Measurements from ENCODE around the gene NRK.
"Not testable (repeated sequence)": the region's sequence is repeated elsewhere in the genome, so short reads cannot be mapped to it uniquely, and the experiment has no call there.

The NRK gene

DNA sequence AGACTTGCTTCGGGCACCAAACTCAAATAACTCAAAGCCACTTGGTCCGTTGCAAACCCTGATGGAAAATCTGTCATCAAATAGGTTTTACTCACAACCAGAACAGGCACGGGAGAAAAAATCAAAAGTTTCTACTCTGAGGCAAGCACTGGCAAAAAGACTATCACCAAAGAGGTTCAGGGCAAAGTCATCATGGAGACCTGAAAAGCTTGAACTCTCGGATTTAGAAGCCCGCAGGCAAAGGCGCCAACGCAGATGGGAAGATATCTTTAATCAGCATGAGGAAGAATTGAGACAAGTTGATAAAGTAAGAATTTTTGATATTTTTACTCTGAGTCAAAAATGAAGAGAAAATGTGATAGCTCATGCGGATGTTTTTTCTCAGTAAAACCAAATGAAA, 87.2 kb downstream of the NRK start:
- DNase-seq, result no peak

DNA sequence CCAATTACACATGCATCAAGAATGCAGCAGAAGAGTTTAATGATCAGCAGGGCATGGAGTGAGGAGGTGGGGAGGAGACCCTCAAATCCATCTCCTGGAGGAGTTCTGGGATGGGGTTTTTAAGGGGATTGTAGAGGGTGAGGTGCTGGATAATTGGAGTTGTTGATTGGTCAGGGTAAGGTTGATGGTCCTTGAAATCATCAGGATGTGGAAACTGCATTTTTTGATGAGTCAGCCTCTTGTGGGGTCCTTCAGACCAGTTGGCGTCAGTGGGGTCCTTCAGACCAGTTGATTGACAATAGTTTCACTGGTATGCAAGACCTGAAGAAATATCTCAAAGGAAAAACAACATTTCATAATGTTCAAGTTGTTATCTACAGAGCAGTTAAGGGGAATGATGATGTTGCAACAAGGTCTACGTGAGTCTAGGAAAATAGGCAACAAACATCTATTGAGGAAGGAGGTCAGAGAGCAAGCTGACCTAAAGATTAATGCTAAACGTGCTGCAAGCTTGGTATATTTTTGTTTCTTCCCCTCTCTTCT, 88.3 kb downstream of the NRK start:
- no peak for DNase-seq

DNA sequence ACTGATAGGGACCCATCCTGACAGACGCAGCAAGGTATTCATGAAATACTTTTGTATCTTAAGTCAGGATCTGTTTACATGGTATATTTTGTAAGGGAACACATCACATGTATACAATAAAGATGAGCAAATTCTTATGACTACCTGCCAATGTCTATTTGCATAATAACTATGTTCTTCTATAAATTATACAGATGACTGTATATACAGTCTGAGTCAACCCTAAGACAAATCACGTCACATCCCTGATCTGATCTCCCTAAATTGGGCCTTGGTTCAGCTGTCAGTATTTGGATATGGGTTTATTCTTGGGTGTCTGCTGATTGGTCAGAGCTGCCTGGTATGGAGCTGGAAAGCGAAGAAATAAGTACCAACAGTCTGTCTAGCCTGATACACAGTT, 122.9 kb downstream of the NRK start:
- no peak for DNase-seq

DNA sequence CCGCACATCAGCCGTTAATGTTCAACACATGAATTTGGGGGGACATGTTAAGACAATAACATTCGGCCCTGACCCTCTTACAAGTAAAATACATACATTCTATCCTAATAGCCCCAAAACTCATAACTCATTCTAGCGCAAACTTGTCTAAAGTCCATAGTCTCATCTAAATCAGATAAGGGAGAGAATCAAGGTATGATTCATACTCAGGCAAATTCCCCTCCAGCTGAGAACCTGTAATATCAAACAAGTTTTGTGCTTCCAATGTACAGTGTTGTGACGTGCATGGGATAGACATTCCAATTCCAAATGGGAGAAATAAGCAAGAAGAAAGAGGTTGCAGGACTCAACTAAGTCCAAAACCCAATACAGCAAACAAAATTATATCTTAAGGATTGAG, 147.1 kb downstream of the NRK start:
- no peak for DNase-seq

DNA sequence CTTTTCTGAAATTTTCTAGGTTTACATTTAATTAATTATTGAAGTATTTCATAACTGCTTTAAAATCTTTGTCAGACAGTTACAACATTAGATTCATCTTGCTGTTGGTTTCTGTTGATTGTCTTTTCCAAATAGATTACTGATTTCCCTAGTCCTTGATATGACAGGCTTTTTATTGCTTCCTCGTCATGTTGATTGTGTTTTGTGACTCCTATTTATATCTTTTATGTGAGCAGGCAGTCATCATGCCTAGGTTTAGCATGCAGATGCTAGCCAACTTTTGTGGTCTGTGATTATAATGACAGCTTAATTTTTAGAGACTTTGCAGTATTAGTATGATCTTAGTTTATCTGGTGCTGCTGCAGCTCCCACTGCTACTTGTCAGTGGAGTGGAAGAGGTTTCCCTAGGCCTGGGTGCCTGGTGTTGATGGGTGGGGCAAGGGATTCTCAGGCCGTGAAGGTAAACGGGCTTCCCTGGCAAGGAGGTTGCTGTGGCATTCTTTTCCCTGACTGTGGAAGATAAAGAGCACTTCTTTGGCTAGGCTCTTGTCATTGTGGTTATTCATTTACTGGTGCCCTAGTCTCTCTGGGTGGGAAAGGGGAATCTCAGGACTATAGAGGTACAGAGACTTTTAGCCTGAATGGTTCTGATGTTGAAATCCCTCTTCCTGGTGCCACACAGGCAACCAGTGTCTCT, 150.5 kb downstream of the NRK start:
- no peak for DNase-seq

DNA sequence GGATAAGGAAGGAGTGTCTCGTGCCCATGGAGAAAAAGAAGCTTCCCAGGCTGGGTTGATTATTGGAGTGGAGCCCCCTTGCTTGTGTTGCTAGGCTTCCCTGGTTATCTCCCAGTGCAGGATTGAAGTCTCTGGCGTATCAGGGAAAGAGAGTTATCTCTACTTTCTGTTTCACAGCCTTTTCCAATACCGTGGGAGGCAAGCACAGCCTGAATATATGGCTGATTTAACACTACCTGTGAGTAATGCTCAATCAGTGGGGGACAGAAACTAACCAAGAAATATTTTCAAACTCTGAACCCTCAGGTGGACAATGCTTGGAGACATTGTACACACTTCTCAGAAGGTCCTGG, 151.0 kb downstream of the NRK start:
- no peak for DNase-seq

DNA sequence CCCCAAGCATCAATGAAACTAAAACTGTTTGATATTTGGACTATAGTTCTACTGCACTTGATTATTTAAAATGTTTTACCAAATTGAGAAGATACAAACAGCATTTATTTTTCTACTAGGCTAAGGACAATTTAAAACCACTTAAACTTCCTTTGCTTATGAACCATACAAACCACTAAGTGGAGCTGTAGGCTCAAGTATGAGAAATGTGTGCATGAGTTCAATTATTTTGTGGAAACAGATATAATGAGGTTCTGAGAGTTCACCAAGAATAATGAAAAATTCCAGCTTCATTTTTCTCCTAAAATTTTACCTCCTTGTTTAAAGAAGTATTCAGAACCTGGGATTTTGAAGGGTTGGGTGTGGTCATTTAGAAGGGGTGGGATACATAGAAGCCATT, 153.0 kb downstream of the NRK start:
- DNase-seq, result no peak

DNA sequence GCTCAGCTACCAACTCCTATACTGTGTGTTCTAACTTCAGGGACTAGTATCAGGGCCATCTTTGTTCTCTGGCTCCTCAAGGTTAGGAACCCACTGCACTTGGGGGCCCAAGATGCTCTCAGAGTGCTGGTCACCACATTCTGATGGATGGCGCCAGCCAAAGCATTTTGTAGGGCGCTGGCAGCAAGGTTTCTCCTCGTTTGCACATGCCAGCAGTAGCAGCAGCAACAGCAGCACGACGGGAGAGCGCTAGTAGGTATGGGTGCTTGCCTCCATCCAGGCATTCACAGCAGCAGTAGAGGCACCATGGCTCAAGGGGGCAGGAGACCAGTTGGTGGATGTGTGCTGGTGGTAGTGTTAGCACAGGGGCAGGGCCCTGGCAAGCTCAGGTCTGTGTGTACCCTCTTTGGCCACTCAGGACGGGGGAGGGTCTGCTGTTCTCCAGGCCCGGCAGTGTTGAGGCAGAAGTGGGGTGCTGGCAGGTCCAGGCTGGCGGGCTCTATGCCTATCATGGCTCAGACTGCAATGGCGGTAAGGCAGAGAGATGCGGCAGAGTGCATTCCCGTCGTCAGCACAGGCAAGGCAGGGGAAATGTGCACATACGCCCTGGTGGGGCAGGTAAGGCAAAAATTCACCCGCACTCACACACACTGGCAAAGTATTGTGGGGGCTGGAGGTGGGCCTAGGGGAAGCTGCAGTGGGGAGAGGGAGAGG, 159.6 kb downstream of the NRK start:
- DNase-seq, result no peak

DNA sequence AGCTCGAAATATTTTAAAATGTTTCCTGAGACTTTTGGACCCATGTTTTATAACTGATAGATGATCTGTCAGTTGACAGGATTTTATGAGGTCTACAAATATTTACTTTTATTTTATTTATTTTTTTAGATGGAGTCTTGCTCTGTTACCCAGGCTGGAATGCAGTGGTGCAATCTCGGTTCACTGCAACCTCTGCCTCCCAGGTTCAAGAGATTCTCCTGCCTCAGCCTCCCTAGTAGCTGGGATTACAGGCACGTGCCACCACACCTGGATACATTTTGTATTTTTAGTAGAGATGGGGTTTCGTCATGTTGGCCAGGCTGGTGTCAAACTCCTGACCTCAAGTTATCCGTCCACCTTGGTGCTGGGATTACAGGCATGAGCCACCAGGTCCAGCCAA, 166.1 kb downstream of the NRK start:
- DNase-seq, result not testable (repeated sequence)

DNA sequence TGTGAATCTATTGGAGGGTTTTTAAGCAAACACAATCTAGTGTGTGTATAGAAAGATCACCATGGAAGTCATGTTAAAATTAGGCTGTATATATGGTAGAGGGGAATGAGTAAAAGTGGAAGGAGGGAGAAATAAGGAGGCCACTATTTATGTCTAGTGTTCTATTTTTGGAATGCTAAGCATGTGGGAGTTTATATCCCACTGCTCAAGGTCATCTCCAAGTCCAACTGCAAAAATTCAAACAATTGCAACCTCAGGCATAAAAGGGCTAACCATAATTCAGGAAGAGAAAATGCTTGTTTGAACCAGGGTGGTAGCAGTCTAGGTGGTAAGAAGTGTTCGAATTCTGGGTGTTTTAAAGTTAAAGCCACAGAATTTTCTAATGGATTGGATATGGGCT, 177.0 kb downstream of the NRK start:
- no peak for DNase-seq

DNA sequence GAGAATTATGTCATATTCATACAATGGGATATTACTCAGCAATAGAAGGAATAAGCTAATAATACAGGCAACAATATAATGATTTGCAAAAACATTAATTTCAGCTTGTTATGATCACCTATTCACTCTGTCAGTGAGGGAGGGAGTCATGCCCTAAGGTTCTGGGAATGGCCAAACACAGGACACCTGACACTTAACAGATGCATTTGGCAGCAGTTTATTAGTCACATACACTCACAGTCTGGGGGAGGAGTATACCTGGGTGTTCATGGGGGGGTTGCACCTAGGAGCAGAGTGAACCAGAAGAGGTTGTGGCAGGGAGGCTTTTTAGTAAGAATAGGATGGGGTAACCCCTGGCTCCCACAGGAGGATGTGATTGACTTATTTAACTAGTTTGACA, 177.9 kb downstream of the NRK start:
- no peak for DNase-seq

DNA sequence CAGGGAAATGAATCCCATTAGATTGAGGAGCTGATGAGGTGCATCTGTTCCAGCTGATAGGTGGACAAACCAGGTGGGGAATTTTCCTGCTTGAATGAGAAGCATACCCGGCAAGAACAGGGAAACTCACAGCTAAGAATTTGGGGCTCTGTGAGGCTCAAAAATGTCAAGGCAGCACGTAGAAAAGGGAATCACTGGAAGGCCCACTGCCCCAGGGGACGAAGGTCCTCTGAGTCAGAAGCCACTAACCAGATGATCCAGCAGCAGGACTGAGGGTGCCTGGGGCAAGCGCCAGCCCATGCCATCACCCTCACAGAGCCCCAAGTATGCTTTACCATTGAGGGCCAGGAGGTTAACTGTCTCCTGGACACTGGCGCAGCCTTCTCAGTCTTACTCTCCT, 178.3 kb downstream of the NRK start:
- DNase-seq, result not testable (repeated sequence)

DNA sequence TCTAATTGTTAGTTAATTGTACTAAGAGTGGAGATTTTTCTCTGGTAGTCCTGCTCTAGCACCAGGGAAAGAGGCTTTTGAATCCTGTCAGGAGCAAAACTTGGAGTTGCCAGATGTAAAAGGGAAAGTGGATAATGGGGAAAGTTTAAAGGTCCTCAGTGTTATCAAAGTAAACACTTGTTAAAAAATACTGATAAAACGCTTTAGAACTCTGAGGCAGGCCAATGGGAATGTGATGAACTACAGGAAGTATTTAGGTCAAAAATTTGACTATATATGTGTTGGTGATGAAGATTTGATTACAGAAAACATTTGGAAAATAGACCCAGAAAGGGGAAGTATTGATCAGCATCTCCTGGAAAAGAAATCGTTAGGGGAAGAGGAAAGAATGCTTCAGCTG, 183.3 kb downstream of the NRK start:
- no peak for DNase-seq

DNA sequence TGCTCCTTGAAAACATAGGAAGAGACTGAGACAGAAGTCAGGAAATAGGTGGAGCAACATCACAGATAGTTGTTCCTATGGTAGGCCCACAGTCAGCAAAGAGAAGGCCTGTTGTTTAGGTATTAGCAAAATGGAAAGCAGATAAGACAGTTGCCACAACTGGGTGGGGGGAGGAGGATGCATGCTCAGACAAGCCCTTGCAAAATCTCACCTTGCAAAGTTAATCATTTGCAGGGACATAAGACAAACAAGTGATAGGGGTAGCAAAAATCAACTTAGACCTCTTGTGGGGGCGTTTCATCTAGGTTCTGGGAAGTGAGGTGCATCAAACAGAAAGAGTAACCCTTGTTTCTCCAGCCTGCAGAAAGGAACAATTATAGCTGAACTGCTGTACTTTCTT, 185.5 kb downstream of the NRK start:
- no peak for DNase-seq

Data from MV-4-11 (cell line).